ENCODE results near the gene ATG13.
"Not testable (repeated sequence)": the region's sequence is repeated elsewhere in the genome, so short reads cannot be mapped to it uniquely, and the experiment has no call there.

ATG13 gene

DNA sequence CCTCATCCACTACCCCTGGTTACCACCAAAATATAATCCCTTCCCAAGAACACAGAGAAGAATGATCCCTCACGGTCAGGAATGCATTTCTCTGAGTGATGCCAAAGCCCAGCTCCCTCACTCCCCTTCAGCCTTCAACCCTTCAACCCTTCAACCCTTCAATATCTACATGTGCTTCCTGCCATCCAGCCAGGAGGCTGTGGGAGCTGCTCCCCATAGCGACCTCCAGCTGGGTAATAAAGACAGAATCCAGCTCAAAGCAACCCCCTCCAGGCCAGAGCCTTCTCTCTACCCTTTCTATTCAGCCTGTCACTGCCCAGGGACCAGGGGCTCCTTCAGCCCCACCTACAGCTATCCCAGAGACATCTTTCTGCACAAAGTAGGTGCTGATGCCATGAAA, 80.4 kb downstream of the ATG13 start:
- no peak for DNase-seq (ENCODE audit: low spot score)

DNA sequence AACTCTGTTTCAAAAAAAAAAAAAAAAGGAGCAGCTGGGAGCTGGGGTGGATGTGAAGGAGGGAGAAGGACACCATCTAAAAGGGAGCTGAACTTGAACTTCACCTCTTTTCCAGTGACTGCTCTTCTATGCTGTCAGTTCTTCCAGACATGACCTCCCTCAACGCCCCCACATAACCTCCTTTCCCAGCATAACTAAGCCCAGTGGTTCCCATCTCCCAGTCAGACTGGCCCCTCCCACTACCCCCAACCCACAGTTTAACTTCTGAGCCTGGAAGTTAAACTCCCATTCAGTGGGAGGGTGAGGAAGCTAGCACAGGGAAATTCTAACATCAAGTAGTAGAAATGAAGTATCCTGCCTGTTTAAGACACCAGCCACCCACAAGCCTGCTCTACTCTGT, 81.2 kb downstream of the ATG13 start:
- DNase-seq (ENCODE audit: low spot score) = no peak

GRCh38 chr11:46700241-46701077, 83.1 kb downstream of the ATG13 start, which contains the start of the genes ARHGAP1 and ZNF408:
TSS of gene ARHGAP1 (minus strand) at chr11:46700619. CDS start at chr11:46696107, 4,512 bp downstream.
TSS of gene ZNF408 (plus strand) at chr11:46701031. CDS start at chr11:46701048, 17 bp downstream.
- DNase-seq (ENCODE audit: low spot score) = peak; percentile 99

DNA sequence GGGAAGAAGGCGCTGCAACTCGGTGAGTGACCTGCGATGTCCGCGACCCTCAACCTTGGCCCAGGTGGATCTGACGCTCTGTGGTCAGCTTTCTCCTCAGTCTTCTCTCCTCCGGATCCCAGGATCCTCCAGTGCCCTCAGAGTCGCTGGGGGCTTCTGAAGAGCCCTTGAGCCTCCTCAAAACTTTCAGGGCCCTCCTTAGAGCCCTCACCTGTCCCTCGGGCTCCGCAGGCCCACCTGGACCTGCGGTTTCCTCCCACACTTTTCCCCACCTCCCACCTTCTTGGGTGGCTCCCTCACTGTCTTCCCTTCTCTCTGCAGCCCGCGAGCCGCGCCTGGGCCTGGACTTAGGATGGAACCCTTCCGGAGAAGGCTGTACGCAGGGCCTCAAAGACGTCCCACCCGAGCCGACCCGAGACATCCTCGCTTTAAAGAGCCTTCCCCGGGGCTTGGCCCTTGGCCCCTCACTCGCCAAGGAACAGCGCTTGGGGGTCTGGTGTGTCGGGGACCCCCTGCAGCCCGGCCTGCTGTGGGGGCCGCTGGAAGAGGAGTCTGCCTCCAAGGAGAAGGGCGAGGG, 83.8 kb downstream of the ATG13 start:
- DNase-seq (ENCODE audit: low spot score) = no peak

DNA sequence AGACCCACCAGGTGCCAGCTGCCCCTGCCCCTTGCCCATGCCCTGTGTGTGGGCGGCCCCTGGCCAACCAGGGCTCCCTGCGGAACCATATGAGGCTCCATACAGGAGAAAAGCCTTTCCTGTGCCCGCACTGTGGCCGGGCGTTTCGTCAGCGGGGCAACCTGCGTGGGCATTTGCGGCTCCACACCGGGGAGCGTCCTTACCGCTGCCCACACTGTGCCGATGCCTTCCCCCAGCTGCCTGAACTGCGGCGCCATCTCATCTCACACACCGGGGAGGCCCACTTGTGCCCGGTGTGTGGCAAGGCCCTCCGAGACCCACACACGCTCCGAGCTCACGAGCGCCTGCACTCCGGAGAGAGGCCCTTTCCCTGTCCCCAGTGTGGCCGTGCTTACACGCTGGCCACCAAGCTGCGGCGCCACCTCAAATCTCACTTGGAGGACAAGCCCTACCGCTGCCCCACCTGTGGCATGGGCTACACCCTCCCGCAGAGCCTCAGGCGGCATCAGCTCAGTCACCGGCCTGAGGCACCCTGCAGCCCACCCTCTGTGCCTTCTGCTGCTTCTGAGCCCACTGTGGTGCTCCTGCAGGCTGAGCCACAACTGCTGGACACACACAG, 87.8 kb downstream of the ATG13 start:
- no peak for DNase-seq (ENCODE audit: low spot score)

GRCh38 chr11:46706886-46707285, 89.5 kb downstream of the ATG13 start:
- DNase-seq (ENCODE audit: low spot score) = no peak

- not testable (repeated sequence) for DNase-seq (ENCODE audit: low spot score)
These were observed 92.0 kb downstream of the ATG13 start for GRCh38 chr11:46709351-46709750.

GRCh38 chr11:46710821-46711269, 93.5 kb downstream of the ATG13 start:
- DNase-seq (ENCODE audit: low spot score) = peak; percentile 16

DNA sequence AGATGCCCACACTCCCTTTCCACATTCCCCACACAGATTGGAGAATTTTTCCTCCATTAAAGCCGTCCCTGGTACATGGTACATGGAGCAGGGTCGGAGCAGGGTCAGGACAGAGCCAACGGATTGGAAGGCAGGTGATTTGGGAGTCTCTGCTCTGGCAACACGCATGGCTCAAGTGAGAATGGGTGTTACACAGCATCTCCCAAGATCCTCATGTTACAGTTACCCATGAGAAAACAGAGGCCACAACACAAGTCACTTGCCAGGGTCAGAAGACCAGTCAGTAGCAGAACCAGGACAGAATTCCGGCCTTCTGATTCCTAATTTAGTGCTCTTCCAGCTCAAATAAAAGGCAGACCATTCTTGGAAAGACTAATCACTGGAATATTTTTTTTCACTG, 94.0 kb downstream of the ATG13 start:
- no peak for DNase-seq (ENCODE audit: low spot score)

GRCh38 chr11:46712874-46713576, 95.7 kb downstream of the ATG13 start:
- DNase-seq (ENCODE audit: low spot score) = no peak

GRCh38 chr11:46717825-46718154, 100.4 kb downstream of the ATG13 start:
- DNase-seq (ENCODE audit: low spot score) = not testable (repeated sequence)

DNA sequence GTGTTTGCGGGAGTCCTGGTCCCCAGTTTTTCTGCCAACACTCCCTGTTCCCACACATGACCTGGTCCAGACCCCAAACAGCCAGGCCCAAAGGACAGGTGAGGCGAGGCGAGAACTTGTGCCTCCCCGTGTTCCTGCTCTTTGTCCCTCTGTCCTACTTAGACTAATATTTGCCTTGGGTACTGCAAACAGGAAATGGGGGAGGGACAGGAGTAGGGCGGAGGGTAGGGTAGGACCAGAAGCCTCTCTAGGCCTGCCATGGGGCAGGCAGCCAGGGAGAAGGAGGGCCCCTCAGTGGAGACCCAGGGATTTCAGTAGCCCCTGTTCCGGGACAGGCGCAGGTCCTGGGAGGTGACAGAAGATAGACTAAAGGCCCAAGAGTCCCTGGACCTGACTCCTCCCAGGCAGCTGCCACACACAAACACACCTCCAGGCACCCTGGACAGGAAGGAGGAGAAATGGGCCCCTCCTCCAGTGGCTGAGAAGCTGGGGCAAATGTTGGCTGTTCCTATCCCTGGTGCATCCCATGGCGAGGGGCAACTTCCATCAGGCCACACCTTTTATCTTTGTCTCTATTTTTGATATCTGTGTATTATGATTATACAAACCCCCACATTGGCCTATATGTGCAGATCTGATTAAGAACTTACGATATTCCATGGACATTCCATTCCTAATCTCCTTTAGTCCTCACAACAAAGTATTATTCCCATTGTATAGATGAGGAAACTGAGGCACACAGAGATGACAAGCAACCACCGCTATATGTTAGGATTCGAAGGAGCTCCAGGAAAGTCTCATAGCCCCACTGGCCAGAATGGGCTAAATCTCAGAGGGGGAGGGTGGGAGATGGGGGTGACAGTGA, 101.0 kb downstream of the ATG13 start:
- DNase-seq (ENCODE audit: low spot score) = no peak

GRCh38 chr11:46719048-46719542, 101.7 kb downstream of the ATG13 start, which contains the start of gene F2:
TSS of gene F2 (plus strand) at chr11:46719213. CDS start at chr11:46719236, 23 bp downstream.
- DNase-seq (ENCODE audit: low spot score) = no peak

DNA sequence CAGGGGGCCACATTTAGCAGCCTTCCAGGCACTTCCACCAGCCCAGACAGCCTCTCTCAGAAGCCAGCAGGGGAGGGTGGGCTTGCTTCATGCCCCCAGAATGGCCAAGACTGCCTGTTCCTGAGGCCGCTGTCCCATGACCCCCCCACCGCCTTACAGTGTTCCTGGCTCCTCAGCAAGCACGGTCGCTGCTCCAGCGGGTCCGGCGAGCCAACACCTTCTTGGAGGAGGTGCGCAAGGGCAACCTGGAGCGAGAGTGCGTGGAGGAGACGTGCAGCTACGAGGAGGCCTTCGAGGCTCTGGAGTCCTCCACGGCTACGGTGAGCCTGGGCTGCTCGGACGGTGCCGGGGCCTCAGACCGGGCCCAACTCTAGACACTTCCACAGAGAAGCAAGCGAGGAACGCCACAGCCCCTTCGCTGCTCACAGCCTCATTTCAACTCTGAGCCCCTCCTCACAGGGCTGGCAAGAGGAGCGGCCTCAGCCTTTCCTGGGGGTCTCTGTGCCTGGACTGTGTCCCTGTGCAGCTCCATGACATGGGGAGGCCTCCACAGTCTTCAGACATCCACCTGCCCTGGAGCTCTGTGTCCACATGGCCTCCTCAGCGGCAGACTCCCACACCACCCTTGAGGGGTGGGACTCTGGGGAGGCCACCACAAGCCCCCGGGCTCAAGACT, 102.3 kb downstream of the ATG13 start:
- DNase-seq (ENCODE audit: low spot score) = no peak

GRCh38 chr11:46721286-46721685, 103.9 kb downstream of the ATG13 start:
- DNase-seq (ENCODE audit: low spot score) = no peak

- DNase-seq (ENCODE audit: low spot score) = no peak
These were observed 105.4 kb downstream of the ATG13 start for GRCh38 chr11:46722566-46723358.

GRCh38 chr11:46723359-46723680, 106.0 kb downstream of the ATG13 start:
- DNase-seq (ENCODE audit: low spot score) = no peak

GRCh38 chr11:46724088-46724487, 106.7 kb downstream of the ATG13 start:
- DNase-seq (ENCODE audit: low spot score) = no peak
